ENCODE results near the gene PKD2L2.
"Not testable (repeated sequence)": the region's sequence is repeated elsewhere in the genome, so short reads cannot be mapped to it uniquely, and the experiment has no call there.

DNA sequence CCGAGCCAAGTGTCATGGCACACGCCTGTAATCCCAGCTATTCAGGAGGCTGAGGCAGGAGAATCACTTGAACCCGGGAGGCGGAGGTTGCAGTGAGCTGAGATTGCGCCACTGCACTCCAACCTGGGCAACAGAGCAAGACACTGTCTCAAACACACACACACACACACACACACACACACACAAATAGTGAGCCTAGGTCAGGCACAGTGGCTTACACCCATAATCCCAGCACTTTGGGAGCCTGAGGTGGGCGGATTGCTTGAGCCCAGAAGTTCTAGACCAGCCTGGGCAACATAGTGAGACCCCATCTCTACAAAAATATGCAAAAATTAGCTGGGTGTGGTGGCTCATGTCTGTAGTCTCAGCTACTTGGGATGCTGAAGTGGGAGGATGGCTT lies 25.6 kb upstream of the PKD2L2 start:
- TF ChIP-seq, protein P1, sequence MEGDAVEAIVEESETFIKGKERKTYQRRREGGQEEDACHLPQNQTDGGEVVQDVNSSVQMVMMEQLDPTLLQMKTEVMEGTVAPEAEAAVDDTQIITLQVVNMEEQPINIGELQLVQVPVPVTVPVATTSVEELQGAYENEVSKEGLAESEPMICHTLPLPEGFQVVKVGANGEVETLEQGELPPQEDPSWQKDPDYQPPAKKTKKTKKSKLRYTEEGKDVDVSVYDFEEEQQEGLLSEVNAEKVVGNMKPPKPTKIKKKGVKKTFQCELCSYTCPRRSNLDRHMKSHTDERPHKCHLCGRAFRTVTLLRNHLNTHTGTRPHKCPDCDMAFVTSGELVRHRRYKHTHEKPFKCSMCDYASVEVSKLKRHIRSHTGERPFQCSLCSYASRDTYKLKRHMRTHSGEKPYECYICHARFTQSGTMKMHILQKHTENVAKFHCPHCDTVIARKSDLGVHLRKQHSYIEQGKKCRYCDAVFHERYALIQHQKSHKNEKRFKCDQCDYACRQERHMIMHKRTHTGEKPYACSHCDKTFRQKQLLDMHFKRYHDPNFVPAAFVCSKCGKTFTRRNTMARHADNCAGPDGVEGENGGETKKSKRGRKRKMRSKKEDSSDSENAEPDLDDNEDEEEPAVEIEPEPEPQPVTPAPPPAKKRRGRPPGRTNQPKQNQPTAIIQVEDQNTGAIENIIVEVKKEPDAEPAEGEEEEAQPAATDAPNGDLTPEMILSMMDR (IDR thresholded peaks at IDR 0.05; ENCODE audit: poor library complexity, severe bottlenecking): not testable (repeated sequence)
- TF ChIP-seq EP300 (conservative IDR thresholded peaks at IDR 0.05; ENCODE audit: poor library complexity, severe bottlenecking): not testable (repeated sequence)
- TF ChIP-seq, protein P2, sequence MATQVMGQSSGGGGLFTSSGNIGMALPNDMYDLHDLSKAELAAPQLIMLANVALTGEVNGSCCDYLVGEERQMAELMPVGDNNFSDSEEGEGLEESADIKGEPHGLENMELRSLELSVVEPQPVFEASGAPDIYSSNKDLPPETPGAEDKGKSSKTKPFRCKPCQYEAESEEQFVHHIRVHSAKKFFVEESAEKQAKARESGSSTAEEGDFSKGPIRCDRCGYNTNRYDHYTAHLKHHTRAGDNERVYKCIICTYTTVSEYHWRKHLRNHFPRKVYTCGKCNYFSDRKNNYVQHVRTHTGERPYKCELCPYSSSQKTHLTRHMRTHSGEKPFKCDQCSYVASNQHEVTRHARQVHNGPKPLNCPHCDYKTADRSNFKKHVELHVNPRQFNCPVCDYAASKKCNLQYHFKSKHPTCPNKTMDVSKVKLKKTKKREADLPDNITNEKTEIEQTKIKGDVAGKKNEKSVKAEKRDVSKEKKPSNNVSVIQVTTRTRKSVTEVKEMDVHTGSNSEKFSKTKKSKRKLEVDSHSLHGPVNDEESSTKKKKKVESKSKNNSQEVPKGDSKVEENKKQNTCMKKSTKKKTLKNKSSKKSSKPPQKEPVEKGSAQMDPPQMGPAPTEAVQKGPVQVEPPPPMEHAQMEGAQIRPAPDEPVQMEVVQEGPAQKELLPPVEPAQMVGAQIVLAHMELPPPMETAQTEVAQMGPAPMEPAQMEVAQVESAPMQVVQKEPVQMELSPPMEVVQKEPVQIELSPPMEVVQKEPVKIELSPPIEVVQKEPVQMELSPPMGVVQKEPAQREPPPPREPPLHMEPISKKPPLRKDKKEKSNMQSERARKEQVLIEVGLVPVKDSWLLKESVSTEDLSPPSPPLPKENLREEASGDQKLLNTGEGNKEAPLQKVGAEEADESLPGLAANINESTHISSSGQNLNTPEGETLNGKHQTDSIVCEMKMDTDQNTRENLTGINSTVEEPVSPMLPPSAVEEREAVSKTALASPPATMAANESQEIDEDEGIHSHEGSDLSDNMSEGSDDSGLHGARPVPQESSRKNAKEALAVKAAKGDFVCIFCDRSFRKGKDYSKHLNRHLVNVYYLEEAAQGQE (IDR thresholded peaks at IDR 0.05; ENCODE audit: borderline replicate concordance): not testable (repeated sequence)

Measured in neural cell (in vitro differentiated cells).